Right atrium auricular region (tissue), 2 donors: ENCODE measurements around the gene LECT2. TPM values are rescaled to one million over a fixed set of nuclear protein-coding genes. Genes with fewer than 3 reads are reported as not detected.

Source experiments
- DNase-seq: peaks from one replicate; pipeline ENCODE4 v3.0.0-alpha.2; 2019; ENCODE audit warnings: low spot score
- H3K27ac ChIP-seq, 2 donors: fragments of 200-600 bp; sonication (generic); 1 replicate in 1 of 2; 2 replicates in 1 of 2; pipeline ENCODE4 v1.5.1; 2016 to 2019
- H3K27me3 ChIP-seq, 2 donors: fragments of 200-600 bp; sonication (generic); one replicate each; pipeline versions ENCODE4 v1.5.1 to v1.6.0; 2017 to 2019
- H3K36me3 ChIP-seq: fragments of 200-600 bp; sonication (generic); one replicate; pipeline ENCODE4 v1.5.1; 2016
- H3K4me1 ChIP-seq, 2 donors: fragments of 200-600 bp; sonication (generic); one replicate each; pipeline versions ENCODE4 v1.5.1 to v1.6.0; 2017 to 2019
- H3K4me3 ChIP-seq, 2 donors: fragments of 200-600 bp; sonication (generic); 1 replicate in 1 of 2; 2 replicates in 1 of 2; pipeline ENCODE4 v1.5.1; 2017 to 2019; ENCODE audit warnings: mild to moderate bottlenecking in 1 of 2, moderate library complexity in 1 of 2
- H3K9me3 ChIP-seq, 2 donors: fragments of 200-600 bp; sonication (generic); one replicate each; pipeline ENCODE4 v1.5.1; 2019
- CTCF ChIP-seq, 2 donors: fragments of 200-600 bp; sonication (generic); IDR thresholded peaks; one replicate each; pipeline ENCODE4 v1.5.1; 2019; ENCODE audit warnings: antibody characterized with exemption in 2 of 2
- total RNA-seq, 2 donors: library from RNA; depleted of rRNA; stranded (reverse); fragments of >200 nt; gene quantifications; one replicate each; pipeline ENCODE4 v1.1.0, GENCODE V29; 2016

Gene LECT2
- total RNA-seq, 2 donors from 2014 or later, result not detected

- Histone ChIP-seq H3K9me3 (no peaks in the 10 kb centered on the region), H3K4me3 (no peak overlapping the region), H3K36me3 (no peaks in the 10 kb centered on the region), H3K27me3 (no peaks in the 10 kb centered on the region), H3K4me1 (no peaks in the 10 kb centered on the region), H3K27ac (no peak overlapping the region)
- no peak for DNase-seq
- TF ChIP-seq CTCF (IDR thresholded peaks at IDR 0.05), result no peak
Observed at GRCh38 chr5:135973323-135974020, 18.7 kb upstream of the LECT2 start.

GRCh38 chr5:135971701-135972100 is 16.9 kb upstream of the LECT2 start:
- Histone ChIP-seq H3K9me3 (no peaks in the 10 kb centered on the region), H3K27ac (no peak overlapping the region), H3K4me1 (no peaks in the 10 kb centered on the region), H3K27me3 (no peaks in the 10 kb centered on the region), H3K4me3 (no peak overlapping the region), H3K36me3 (no peaks in the 10 kb centered on the region)
- no peak for DNase-seq
- no peak for TF ChIP-seq CTCF (IDR thresholded peaks at IDR 0.05)

- no peaks in the 10 kb centered on the region for H3K4me1 ChIP-seq
- no peak overlapping the region for H3K27ac ChIP-seq
- H3K27me3 ChIP-seq, result no peaks in the 10 kb centered on the region
- no peaks in the 10 kb centered on the region for H3K36me3 ChIP-seq
- TF ChIP-seq CTCF (IDR thresholded peaks at IDR 0.05), result no peak
- H3K4me3 ChIP-seq, result no peak overlapping the region
- DNase-seq, result no peak
- no peaks in the 10 kb centered on the region for H3K9me3 ChIP-seq
Observed at GRCh38 chr5:135966790-135967189, 12.0 kb upstream of the LECT2 start.

- no peaks in the 10 kb centered on the region for H3K36me3 ChIP-seq
- no peak overlapping the region for H3K27ac ChIP-seq
- no peaks in the 10 kb centered on the region for H3K27me3 ChIP-seq
- no peak overlapping the region for H3K4me3 ChIP-seq
- H3K9me3 ChIP-seq, result no peaks in the 10 kb centered on the region
- TF ChIP-seq CTCF (IDR thresholded peaks at IDR 0.05), result no peak
- no peaks in the 10 kb centered on the region for H3K4me1 ChIP-seq
- no peak for DNase-seq
Observed at GRCh38 chr5:135966165-135966564, 11.4 kb upstream of the LECT2 start.

- no peak for DNase-seq
- Histone ChIP-seq H3K27me3 (no peaks in the 10 kb centered on the region), H3K4me1 (no peaks in the 10 kb centered on the region), H3K27ac (no peak overlapping the region), H3K4me3 (no peak overlapping the region), H3K9me3 (no peaks in the 10 kb centered on the region), H3K36me3 (no peaks in the 10 kb centered on the region)
- TF ChIP-seq CTCF (IDR thresholded peaks at IDR 0.05), result no peak
Observed at GRCh38 chr5:135965504-135965903, 10.7 kb upstream of the LECT2 start.
